Measurements from ENCODE around the gene CWC22. TPM values are rescaled to one million over a fixed set of nuclear protein-coding genes. Genes with fewer than 3 reads are reported as not detected.

The CWC22 gene
- total and polyA plus RNA-seq, 2 experiments from 2014 or later, result 17.3 to 21.0 TPM

GRCh38 chr2:179917272-179917671 is 89.8 kb downstream of the CWC22 start:
- Histone ChIP-seq H3K79me2 (ENCODE audit: insufficient read depth) (no peaks in the 10 kb centered on the region), H3K9me3 (ENCODE audit: low read depth) (no peaks in the 10 kb centered on the region), H3K4me3 (no peak overlapping the region), H3K27me3 (replicated peaks; ENCODE audit: insufficient read depth) (no peaks in the 10 kb centered on the region), H3K9me2 (ENCODE audit: insufficient read depth) (no peaks in the 10 kb centered on the region), H3K27ac (no peak overlapping the region), H3K4me1 (ENCODE audit: insufficient read depth) (no peaks in the 10 kb centered on the region), H3K9ac (no peak overlapping the region), H2AFZ (no peak overlapping the region), H4K20me1 (ENCODE audit: insufficient read depth) (no peaks in the 10 kb centered on the region), H3K4me2 (ENCODE audit: unreplicated experiment) (no peak overlapping the region), H3K36me3 (ENCODE audit: low read depth) (no peaks in the 10 kb centered on the region), H3F3A (ENCODE audit: insufficient read depth) (0 out of 2 replicates have a peak, but pooled peaks cover 4% of the 10 kb centered on the region)
- peak; percentile 81 for DNase-seq
- TF ChIP-seq EZH2phosphoT487 (IDR thresholded peaks at IDR 0.05; ENCODE audit: insufficient read depth, low read depth) (no peak), EZH2 (IDR thresholded peaks at IDR 0.05; ENCODE audit: insufficient read depth, poor library complexity, severe bottlenecking) (no peak)
- in situ Hi-C loops (cut with MboI), result no loop called here

GRCh38 chr2:179915395-179915992 is 91.6 kb downstream of the CWC22 start:
- Histone ChIP-seq H3K4me2 (ENCODE audit: unreplicated experiment) (no peak overlapping the region), H3K4me1 (ENCODE audit: insufficient read depth) (no peaks in the 10 kb centered on the region), H3K4me3 (no peak overlapping the region), H3K36me3 (ENCODE audit: low read depth) (no peaks in the 10 kb centered on the region), H3K9me3 (ENCODE audit: low read depth) (no peaks in the 10 kb centered on the region), H4K20me1 (ENCODE audit: insufficient read depth) (no peaks in the 10 kb centered on the region), H3F3A (ENCODE audit: insufficient read depth) (0 out of 2 replicates have a peak, but pooled peaks cover 4% of the 10 kb centered on the region), H3K9me2 (ENCODE audit: insufficient read depth) (no peaks in the 10 kb centered on the region), H3K27me3 (replicated peaks; ENCODE audit: insufficient read depth) (no peaks in the 10 kb centered on the region), H3K79me2 (ENCODE audit: insufficient read depth) (no peaks in the 10 kb centered on the region), H3K9ac (no peak overlapping the region), H2AFZ (no peak overlapping the region), H3K27ac (no peak overlapping the region)
- WGBS, 2 experiments (ENCODE audit: low coverage in 1 of 2, low lambda C conversion rate in 2 of 2, missing lambda C conversion rate in 2 of 2), result 76 to 78% methylated on average over 1 of the region's 1 CpG
- DNase-seq, result no peak
- in situ Hi-C loops (cut with MboI), result no loop called here
- TF ChIP-seq EZH2phosphoT487 (IDR thresholded peaks at IDR 0.05; ENCODE audit: insufficient read depth, low read depth) (no peak), EZH2 (IDR thresholded peaks at IDR 0.05; ENCODE audit: insufficient read depth, poor library complexity, severe bottlenecking) (no peak)

- no peak overlapping the region for H2AFZ ChIP-seq
- no peak overlapping the region for H3K27ac ChIP-seq
- H3K79me2 ChIP-seq (ENCODE audit: insufficient read depth), result no peaks in the 10 kb centered on the region
- no peaks in the 10 kb centered on the region for H3K36me3 ChIP-seq (ENCODE audit: low read depth)
- no peaks in the 10 kb centered on the region for H3K4me1 ChIP-seq (ENCODE audit: insufficient read depth)
- 73 to 77% methylated on average over 4 of the region's 4 CpGs for WGBS, 2 experiments (ENCODE audit: low coverage in 1 of 2, low lambda C conversion rate in 2 of 2, missing lambda C conversion rate in 2 of 2)
- no peaks in the 10 kb centered on the region for H4K20me1 ChIP-seq (ENCODE audit: insufficient read depth)
- no peaks in the 10 kb centered on the region for H3K9me2 ChIP-seq (ENCODE audit: insufficient read depth)
- TF ChIP-seq EZH2phosphoT487 (IDR thresholded peaks at IDR 0.05; ENCODE audit: insufficient read depth, low read depth), result no peak
- TF ChIP-seq EZH2 (IDR thresholded peaks at IDR 0.05; ENCODE audit: insufficient read depth, poor library complexity, severe bottlenecking), result no peak
- in situ Hi-C loops (cut with MboI), result no loop called here
- no peak overlapping the region for H3K9ac ChIP-seq
- no peaks in the 10 kb centered on the region for H3K9me3 ChIP-seq (ENCODE audit: low read depth)
- no peak for DNase-seq
- H3F3A ChIP-seq (ENCODE audit: insufficient read depth), result 0 out of 2 replicates have a peak, but pooled peaks cover 4% of the 10 kb centered on the region
- H3K4me2 ChIP-seq (ENCODE audit: unreplicated experiment), result no peak overlapping the region
- H3K27me3 ChIP-seq (replicated peaks; ENCODE audit: insufficient read depth), result no peaks in the 10 kb centered on the region
- H3K4me3 ChIP-seq, result no peak overlapping the region
These were observed 93.3 kb downstream of the CWC22 start for GRCh38 chr2:179913809-179914208.

DNA sequence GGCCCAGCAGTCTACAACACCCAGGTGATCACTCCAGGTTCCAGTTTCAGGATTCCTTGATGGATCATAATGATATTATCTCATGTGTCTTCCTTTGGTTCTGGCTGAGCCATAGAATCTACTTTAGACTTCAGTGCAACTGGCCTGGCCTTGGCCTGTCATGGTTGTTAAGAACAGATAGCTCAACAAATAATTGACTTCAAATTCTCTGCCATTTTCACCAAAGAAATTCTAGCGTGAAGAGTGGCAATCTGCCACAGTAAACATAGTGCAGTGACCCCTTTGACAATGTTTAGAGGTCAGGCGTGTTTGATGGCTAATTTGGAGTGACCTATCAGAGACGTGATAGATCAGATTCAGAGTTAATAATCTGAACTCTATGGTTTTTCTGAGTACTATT is 95.5 kb downstream of the CWC22 start:
- no peak overlapping the region for H2AFZ ChIP-seq

More for the DNA sequence above, 95.5 kb downstream of the CWC22 start:
- no peak overlapping the region for H3K4me3 ChIP-seq
- no peaks in the 10 kb centered on the region for H3K9me2 ChIP-seq (ENCODE audit: insufficient read depth)
- H3K79me2 ChIP-seq (ENCODE audit: insufficient read depth), result no peaks in the 10 kb centered on the region
- WGBS, 2 experiments (ENCODE audit: low coverage in 1 of 2, low lambda C conversion rate in 2 of 2, missing lambda C conversion rate in 2 of 2), result 61 to 65% methylated on average over 3 of the region's 3 CpGs
- no peaks in the 10 kb centered on the region for H3K27me3 ChIP-seq (replicated peaks; ENCODE audit: insufficient read depth)
- in situ Hi-C loops (cut with MboI), result no loop called here
- no peak overlapping the region for H3K9ac ChIP-seq
- no peaks in the 10 kb centered on the region for H3F3A ChIP-seq (ENCODE audit: insufficient read depth)
- no peaks in the 10 kb centered on the region for H3K36me3 ChIP-seq (ENCODE audit: low read depth)
- no peak for DNase-seq
- H3K4me1 ChIP-seq (ENCODE audit: insufficient read depth), result no peaks in the 10 kb centered on the region
- no peaks in the 10 kb centered on the region for H4K20me1 ChIP-seq (ENCODE audit: insufficient read depth)
- H3K9me3 ChIP-seq (ENCODE audit: low read depth), result no peaks in the 10 kb centered on the region
- no peak for TF ChIP-seq EZH2 (IDR thresholded peaks at IDR 0.05; ENCODE audit: insufficient read depth, poor library complexity, severe bottlenecking)
- no peak for TF ChIP-seq EZH2phosphoT487 (IDR thresholded peaks at IDR 0.05; ENCODE audit: insufficient read depth, low read depth)
- H3K4me2 ChIP-seq (ENCODE audit: unreplicated experiment), result no peak overlapping the region
- H3K27ac ChIP-seq, result no peak overlapping the region

All from GM23248 (cell line).